Uterus (tissue), 4 donors: ENCODE data around the gene SMAD3. TPM values are rescaled to one million over a fixed set of nuclear protein-coding genes. Genes with fewer than 3 reads are reported as not detected.

Experiments
- DNase-seq, 2 donors: peaks; one replicate each; pipeline ENCODE4 v3.0.0-alpha.2; 2019 to 2020
- H3K27ac ChIP-seq, 2 donors: fragments of 200-600 bp; sonication (generic); 1 replicate in 1 of 2; 2 replicates in 1 of 2; pipeline ENCODE4 v1.5.1; 2016 to 2018
- H3K27me3 ChIP-seq, 2 donors: fragments of 200-600 bp; sonication (generic); one replicate each; pipeline ENCODE4 v1.5.1; 2018 to 2019; ENCODE audit warnings: control low read depth in 1 of 2
- H3K36me3 ChIP-seq, 2 donors: fragments of 200-600 bp; sonication (generic); one replicate each; pipeline ENCODE4 v1.5.1; 2019; ENCODE audit warnings: control low read depth in 1 of 2
- H3K4me1 ChIP-seq, 2 donors: fragments of 200-600 bp; sonication (generic); one replicate each; pipeline ENCODE4 v1.5.1; 2018 to 2019; ENCODE audit warnings: control low read depth in 1 of 2
- H3K4me3 ChIP-seq, 2 donors: fragments of 200-600 bp; sonication (generic); 1 replicate in 1 of 2; 2 replicates in 1 of 2; pipeline ENCODE4 v1.5.1; 2018 to 2019; ENCODE audit warnings: mild to moderate bottlenecking in 1 of 2
- H3K9me3 ChIP-seq, 2 donors: fragments of 200-600 bp; sonication (generic); one replicate each; pipeline ENCODE4 v1.5.1; 2019; ENCODE audit warnings: control low read depth in 1 of 2
- CTCF ChIP-seq, 4 experiments: fragments of 200-600 bp in 2 of 4; fragments of 450-650 bp in 2 of 4; sonication (generic) in 2 of 4; IDR thresholded peaks; one replicate each; pipeline ENCODE4 v1.5.1; 2016 to 2019; ENCODE audit warnings: antibody characterized with exemption in 4 of 4, mild to moderate bottlenecking in 2 of 4, moderate library complexity in 1 of 4
- POLR2A ChIP-seq, 2 donors: fragments of 450-650 bp; IDR thresholded peaks; one replicate each; pipeline ENCODE4 v1.6.1; 2016; ENCODE audit warnings: antibody characterized with exemption in 2 of 2, mild to moderate bottlenecking in 1 of 2, moderate library complexity in 1 of 2
- intact Hi-C: fragments of 100-400 bp; cut with DNase I; formaldehyde crosslinking; loops from one replicate; pipeline ENCODE4 v1.15.1; 2023; ENCODE audit warnings: low total_unique reads
- total RNA-seq, 4 donors: library from RNA; depleted of rRNA in 3 of 4; stranded (reverse); fragments of >200 nt in 3 of 4; gene quantifications; one replicate each; pipeline versions ENCODE4 v1.1.0 to v1.2.4, GENCODE V29; 2014 to 2023
- donor health status: DM: yes; HTN: yes; CAD: no.

SMAD3 gene
- total RNA-seq, 4 donors from 2014 or later = 14.3 to 66.9 (median 32.3) TPM

GRCh38 chr15:67127965-67128364, 62.6 kb downstream of the SMAD3 start:
- Histone ChIP-seq H3K4me3 (no peak overlapping the region), H3K27ac (peak overlapping the region; percentile 95 to 97), H3K36me3 (no peaks in the 10 kb centered on the region), H3K9me3 (no peaks in the 10 kb centered on the region), H3K4me1 (peaks cover 26 to 41% of the 10 kb centered on the region in 2 donors), H3K27me3 (no peaks in the 10 kb centered on the region)
- intact Hi-C loops = no loop called here
- TF ChIP-seq POLR2A (IDR thresholded peaks at IDR 0.05) (no peak), CTCF (IDR thresholded peaks at IDR 0.05) (no peak)
- DNase-seq = peak; percentile 59 to 69

GRCh38 chr15:67130166-67130565, 64.8 kb downstream of the SMAD3 start:
- peaks cover 33 to 42% of the 10 kb centered on the region in 2 donors for H3K4me1 ChIP-seq

GRCh38 chr15:67130673-67131601, 65.5 kb downstream of the SMAD3 start:
- peak; percentile 54 to 69 for DNase-seq
- Histone ChIP-seq H3K9me3 (no peaks in the 10 kb centered on the region), H3K27ac (peak overlapping the region; percentile 46 to 55), H3K36me3 (no peaks in the 10 kb centered on the region), H3K4me3 (no peak overlapping the region), H3K27me3 (no peaks in the 10 kb centered on the region), H3K4me1 (peaks cover 31 to 36% of the 10 kb centered on the region in 2 donors)
- intact Hi-C loops = no loop called here
- no peak for TF ChIP-seq POLR2A (IDR thresholded peaks at IDR 0.05)
- no peak for TF ChIP-seq CTCF (IDR thresholded peaks at IDR 0.05)

More at GRCh38 chr15:67130166-67130565, 64.8 kb downstream of the SMAD3 start:
- DNase-seq = no peak
- Histone ChIP-seq H3K36me3 (no peaks in the 10 kb centered on the region), H3K9me3 (no peaks in the 10 kb centered on the region), H3K4me3 (no peak overlapping the region), H3K27ac (peak overlapping the region; percentile 28 to 46), H3K27me3 (no peaks in the 10 kb centered on the region)
- intact Hi-C loops = no loop called here
- TF ChIP-seq POLR2A (IDR thresholded peaks at IDR 0.05) (no peak), CTCF (IDR thresholded peaks at IDR 0.05) (no peak)

- no peak for TF ChIP-seq CTCF (IDR thresholded peaks at IDR 0.05)
- TF ChIP-seq POLR2A (IDR thresholded peaks at IDR 0.05) = no peak
- H3K36me3 ChIP-seq = no peaks in the 10 kb centered on the region
- DNase-seq = no peak
- no peaks in the 10 kb centered on the region for H3K27me3 ChIP-seq
- H3K4me1 ChIP-seq = peaks cover 20 to 22% of the 10 kb centered on the region in 2 donors
- peak overlapping the region; percentile 12 to 55 for H3K27ac ChIP-seq
- intact Hi-C loops = no loop called here
- H3K9me3 ChIP-seq = no peaks in the 10 kb centered on the region
- H3K4me3 ChIP-seq = no peak overlapping the region
These were observed 66.9 kb downstream of the SMAD3 start for GRCh38 chr15:67132276-67132675.

GRCh38 chr15:67133026-67133425, 67.6 kb downstream of the SMAD3 start:
- no peaks in the 10 kb centered on the region for H3K27me3 ChIP-seq
- peaks cover 17 to 22% of the 10 kb centered on the region in 2 donors for H3K4me1 ChIP-seq
- H3K4me3 ChIP-seq = no peak overlapping the region
- no peaks in the 10 kb centered on the region for H3K9me3 ChIP-seq
- H3K36me3 ChIP-seq = no peaks in the 10 kb centered on the region
- TF ChIP-seq CTCF (IDR thresholded peaks at IDR 0.05) = no peak
- no peak for TF ChIP-seq POLR2A (IDR thresholded peaks at IDR 0.05)
- no peak for DNase-seq
- intact Hi-C loops = no loop called here
- H3K27ac ChIP-seq = peak overlapping the region in 1 of 2 donors; percentile 94
